NCI-H748 (cell line): ENCODE results near the gene EPHA8.

Source experiments
- DNase-seq: peaks from one replicate; lab custom pipeline; 2025; ENCODE audit not compliant: unreplicated experiment; lab: John Stamatoyannopoulos, UW

EPHA8 gene

GRCh38 chr1:22563671-22564602, 648 bp downstream of the EPHA8 start:
- DNase-seq, result peak; percentile 39

GRCh38 chr1:22566161-22566560, 2.9 kb downstream of the EPHA8 start:
- DNase-seq, result no peak

- no peak for DNase-seq
Measured at GRCh38 chr1:22567197-22567596, 3.9 kb downstream of the EPHA8 start.

- DNase-seq, result no peak
Measured at GRCh38 chr1:22567994-22568393, 4.7 kb downstream of the EPHA8 start.

GRCh38 chr1:22569269-22569668, 6.0 kb downstream of the EPHA8 start:
- DNase-seq, result no peak

GRCh38 chr1:22570140-22570909, 7.0 kb downstream of the EPHA8 start:
- no peak for DNase-seq

- DNase-seq, result no peak
Measured at GRCh38 chr1:22572818-22573217, 9.5 kb downstream of the EPHA8 start.

- DNase-seq, result no peak
Measured at GRCh38 chr1:22573237-22573636, 9.9 kb downstream of the EPHA8 start.

GRCh38 chr1:22575532-22576149, 12.4 kb downstream of the EPHA8 start:
- no peak for DNase-seq

GRCh38 chr1:22576150-22576544, 12.9 kb downstream of the EPHA8 start:
- DNase-seq, result no peak

GRCh38 chr1:22576617-22577016, 13.3 kb downstream of the EPHA8 start:
- DNase-seq, result no peak

- no peak for DNase-seq
Measured at GRCh38 chr1:22578732-22579361, 15.6 kb downstream of the EPHA8 start.

- no peak for DNase-seq
Measured at GRCh38 chr1:22579541-22580155, 16.4 kb downstream of the EPHA8 start.

- DNase-seq, result no peak
Measured at GRCh38 chr1:22582661-22583635, 19.7 kb downstream of the EPHA8 start.

GRCh38 chr1:22584001-22584562, 20.8 kb downstream of the EPHA8 start:
- DNase-seq, result no peak

GRCh38 chr1:22584970-22585369, 21.7 kb downstream of the EPHA8 start:
- no peak for DNase-seq

- DNase-seq, result no peak
Measured at GRCh38 chr1:22585471-22585870, 22.2 kb downstream of the EPHA8 start.

GRCh38 chr1:22586356-22587130, 23.3 kb downstream of the EPHA8 start:
- DNase-seq, result no peak
